Upper lobe of right lung (tissue), 1 donor: Measurements from ENCODE around the gene C1QTNF1. TPM values are rescaled to one million over a fixed set of nuclear protein-coding genes. Genes with fewer than 3 reads are reported as not detected.
A peak's percentile ranks its signal among the peaks of the same experiment; 100 is the strongest.

Experiments used
- ATAC-seq: fragments of 200-7000 bp; cut with Tn5 transposase; one replicate; pipeline ENCODE4 v1.9.1; 2020; ENCODE audit warnings: mild to moderate bottlenecking, moderate library complexity
- DNase-seq: peaks from one replicate; pipeline ENCODE4 v3.0.0-alpha.2; 2020
- H3K27ac ChIP-seq: fragments of 200-600 bp; one replicate; pipeline ENCODE4 v1.8.0; 2022
- H3K27me3 ChIP-seq: fragments of 200-600 bp; one replicate; pipeline ENCODE4 v1.8.0; 2022; ENCODE audit warnings: mild to moderate bottlenecking
- H3K36me3 ChIP-seq: fragments of 200-600 bp; one replicate; pipeline ENCODE4 v1.8.0; 2022
- H3K4me1 ChIP-seq: fragments of 200-600 bp; one replicate; pipeline ENCODE4 v1.8.0; 2022
- H3K4me3 ChIP-seq: fragments of 200-600 bp; one replicate; pipeline ENCODE4 v1.8.0; 2022; ENCODE audit warnings: mild to moderate bottlenecking
- H3K9me3 ChIP-seq: fragments of 200-600 bp; one replicate; pipeline ENCODE4 v1.8.0; 2022
- CTCF ChIP-seq: fragments of 200-600 bp; IDR thresholded peaks from one replicate; pipeline ENCODE4 v1.8.0; 2022; ENCODE audit warnings: antibody characterized with exemption
- intact Hi-C: fragments of 100-400 bp; cut with DNase I; formaldehyde crosslinking; loops from one replicate; pipeline ENCODE4 v1.11.0; 2022
- long read RNA-seq: library from polyadenylated mRNA; unstranded; transcript quantifications from one replicate; pipeline ENCODE4 v2.0.0, GENCODE V29; 2021
- total RNA-seq: library from RNA; stranded (reverse); fragmentation: NEBNext Ultra II Directional; extraction: Animal tissue kit (Norgen Biotek cat#: 25700); gene quantifications from one replicate; pipeline ENCODE4 v1.2.1, GENCODE V29; 2021
- donor health status: DM: no; HTN: yes; CAD: no; lungs with severe emphysema.

The C1QTNF1 gene
- 28.3 TPM for total RNA-seq
- long read RNA-seq, transcript C1QTNF1-206 (4 exons, 1,672 nt) = major isoform, 32 of 48 reads
- long read RNA-seq, partial matches to known transcripts = 11 of 48 reads
- long read RNA-seq, other reads (novel, unspliced or antisense) = 3 of 48 reads

- H3K4me3 ChIP-seq = peak within 1 kb of the TSS; percentile 63
- ATAC-seq (peak; percentile 56), DNase-seq (peak; percentile 75)
- H3K9me3 ChIP-seq = no peaks in the 10 kb centered on the region
- H3K4me1 ChIP-seq = peaks cover 73% of the 10 kb centered on the region
- TF ChIP-seq CTCF = peak; percentile 35
- H3K36me3 ChIP-seq = no peaks in the 10 kb centered on the region
- peak within 1 kb of the TSS; percentile 77 for H3K27ac ChIP-seq
- H3K27me3 ChIP-seq = no peaks in the 10 kb centered on the region
- intact Hi-C loops = no loop called here
These were observed at the start of gene C1QTNF1 for GRCh38 chr17:79023886-79024771. Gene C1QTNF1, plus strand, starts transcription at chr17:79024169. Its CDS starts 19,800 bp downstream, at chr17:79043969.

GRCh38 chr17:78974635-78975591 is 49.1 kb upstream of the C1QTNF1 start:
- Histone ChIP-seq H3K9me3 (no peaks in the 10 kb centered on the region), H3K4me1 (peaks cover 40% of the 10 kb centered on the region), H3K4me3 (no peak overlapping the region), H3K36me3 (no peaks in the 10 kb centered on the region), H3K27ac (peak overlapping the region; percentile 68), H3K27me3 (no peaks in the 10 kb centered on the region)
- no peak for TF ChIP-seq CTCF
- peak; percentile 63 for ATAC-seq
- intact Hi-C loops = loop anchor here (5.0 kb wide), 1 partner anchor 113 kb away; no protein-coding TSS in a partner anchor
- DNase-seq = peak; percentile 87

- intact Hi-C loops = no loop called here
These were observed 46.9 kb upstream of the C1QTNF1 start for GRCh38 chr17:78976907-78977680.

GRCh38 chr17:78977681-78977943 is 46.4 kb upstream of the C1QTNF1 start:
- Histone ChIP-seq H3K36me3 (no peaks in the 10 kb centered on the region), H3K4me3 (no peak overlapping the region), H3K9me3 (no peaks in the 10 kb centered on the region), H3K4me1 (peaks cover 40% of the 10 kb centered on the region), H3K27ac (peak overlapping the region; percentile 36), H3K27me3 (no peaks in the 10 kb centered on the region)
- DNase-seq (no peak), ATAC-seq (no peak)
- intact Hi-C loops = no loop called here
- TF ChIP-seq CTCF = no peak

More at GRCh38 chr17:78976907-78977680, 46.9 kb upstream of the C1QTNF1 start:
- H3K9me3 ChIP-seq = no peaks in the 10 kb centered on the region
- peaks cover 40% of the 10 kb centered on the region for H3K4me1 ChIP-seq
- no peak for TF ChIP-seq CTCF
- H3K27ac ChIP-seq = peak overlapping the region; percentile 68
- H3K4me3 ChIP-seq = no peak overlapping the region
- no peaks in the 10 kb centered on the region for H3K27me3 ChIP-seq
- no peaks in the 10 kb centered on the region for H3K36me3 ChIP-seq
- ATAC-seq = no peak
- DNase-seq = no peak
